ENCODE results near the gene STK39.

STK39 gene

GRCh38 chr2:168155680-168156079 is 91.7 kb downstream of the STK39 start:
- DNase-seq: no peak

- DNase-seq: no peak
Observed at GRCh38 chr2:168155046-168155445, 92.3 kb downstream of the STK39 start.

- no peak for DNase-seq
Observed at GRCh38 chr2:168152902-168153530, 94.4 kb downstream of the STK39 start.

GRCh38 chr2:168149986-168150385 is 97.4 kb downstream of the STK39 start:
- DNase-seq: no peak

- no peak for DNase-seq
Observed at GRCh38 chr2:168149150-168149974, 98.0 kb downstream of the STK39 start.

GRCh38 chr2:168147830-168148794 is 99.3 kb downstream of the STK39 start:
- DNase-seq: no peak

- no peak for DNase-seq
Observed at GRCh38 chr2:168146892-168147810, 100.2 kb downstream of the STK39 start.

- DNase-seq: no peak
Observed at GRCh38 chr2:168145426-168146310, 101.7 kb downstream of the STK39 start.

GRCh38 chr2:168145011-168145410 is 102.4 kb downstream of the STK39 start:
- DNase-seq: peak; percentile 79

- DNase-seq: no peak
Observed at GRCh38 chr2:168143813-168144212, 103.6 kb downstream of the STK39 start.

GRCh38 chr2:168140892-168141291 is 106.5 kb downstream of the STK39 start:
- DNase-seq: no peak

- DNase-seq: no peak
Observed at GRCh38 chr2:168139852-168140251, 107.5 kb downstream of the STK39 start.

- no peak for DNase-seq
Observed at GRCh38 chr2:168138901-168139300, 108.5 kb downstream of the STK39 start.

GRCh38 chr2:168138374-168138773 is 109.0 kb downstream of the STK39 start:
- DNase-seq: no peak

- no peak for DNase-seq
Observed at GRCh38 chr2:168137510-168138180, 109.8 kb downstream of the STK39 start.

GRCh38 chr2:168136392-168136977 is 110.9 kb downstream of the STK39 start:
- no peak for DNase-seq

- no peak for DNase-seq
Observed at GRCh38 chr2:168135630-168136029, 111.8 kb downstream of the STK39 start.

GRCh38 chr2:168135121-168135520 is 112.3 kb downstream of the STK39 start:
- DNase-seq: no peak

GRCh38 chr2:168134485-168134884 is 112.9 kb downstream of the STK39 start:
- no peak for DNase-seq

GRCh38 chr2:168132389-168132788 is 115.0 kb downstream of the STK39 start:
- DNase-seq: no peak

Measured in DMS79 (cell line).